SK-N-SH (cell line): ENCODE measurements around the gene COL23A1. TPM values are rescaled to one million over a fixed set of nuclear protein-coding genes. Genes with fewer than 3 reads are reported as not detected.
A peak's percentile ranks its signal among the peaks of the same experiment; 100 is the strongest.

Experiments used
- CTCF ChIA-PET: fragments of 300-600, 350-600 bp; formaldehyde crosslinking; extraction: SDS; loops from one replicate; lab custom pipeline; 2021; lab: Yijun Ruan, JAX
- POLR2A ChIA-PET: fragments of 350-600 bp; sonication (Branson Sonifier 250); formaldehyde crosslinking; extraction: SDS; loops from one replicate; lab custom pipeline; 2020; ENCODE audit warnings: antibody characterized with exemption, inconsistent platforms; lab: Yijun Ruan, JAX
- DNase-seq: peaks from one replicate; pipeline ENCODE4 v3.0.0; 2012
- H2AFZ ChIP-seq: fragments of 200-600 bp; sonication (generic); 2 replicates; pipeline ENCODE4 v1.8.1; 2016; ENCODE audit warnings: antibody characterized with exemption, mild to moderate bottlenecking, low read depth
- H3F3A ChIP-seq: fragments of 200-600 bp; sonication (generic); replicated peaks from 2 replicates; pipeline ENCODE3; 2016; ENCODE audit warnings: antibody characterized with exemption, mild to moderate bottlenecking; ENCODE audit not compliant: insufficient read depth
- H3K27ac ChIP-seq, 2 experiments: fragments of 200-500 bp in 1 of 2; fragments of 200-600 bp in 1 of 2; sonication (Bioruptor generic) in 1 of 2; sonication (generic), shearing (Covaris generic) in 1 of 2; 2 replicates each; pipeline versions ENCODE4 v1.5.1 to v1.6.1; 2014 to 2016; ENCODE audit warnings: low read depth in 2 of 2, inconsistent platforms in 1 of 2, low read length in 1 of 2, mild to moderate bottlenecking in 1 of 2, mixed read lengths in 1 of 2
- H3K27me3 ChIP-seq: fragments of 200-600 bp; sonication (generic), shearing (Covaris generic); 2 replicates; pipeline ENCODE4 v1.6.1; 2016; ENCODE audit warnings: mixed run types; ENCODE audit not compliant: insufficient read depth
- H3K36me3 ChIP-seq, 2 experiments: fragments of 200-500 bp in 1 of 2; fragments of 200-600 bp in 1 of 2; sonication (Bioruptor generic) in 1 of 2; sonication (generic) in 1 of 2; replicated peaks in 1 of 2; 2 replicates each; pipeline versions ENCODE3 to v1.5.1; 2014 to 2016; ENCODE audit warnings: low read length in 1 of 2, mild to moderate bottlenecking in 1 of 2; ENCODE audit not compliant: insufficient read depth in 2 of 2, control insufficient read depth in 1 of 2
- H3K4me1 ChIP-seq, 2 experiments: fragments of 200-500 bp in 1 of 2; fragments of 200-600 bp in 1 of 2; sonication (Bioruptor generic) in 1 of 2; sonication (generic), shearing (Covaris generic) in 1 of 2; 2 replicates each; pipeline versions ENCODE4 v1.5.1 to v1.6.1; 2014 to 2016; ENCODE audit warnings: low read depth in 1 of 2, low read length in 1 of 2, mixed run types in 1 of 2; ENCODE audit not compliant: insufficient read depth in 2 of 2, control insufficient read depth in 1 of 2
- H3K4me2 ChIP-seq: fragments of 200-600 bp; sonication (generic), shearing (Covaris generic); 2 replicates; pipeline ENCODE4 v1.6.1; 2017; ENCODE audit warnings: mixed run types
- H3K4me3 ChIP-seq, 2 experiments: fragments of 200-500 bp in 1 of 2; fragments of 200-600 bp in 1 of 2; sonication (Bioruptor generic) in 1 of 2; sonication (generic), shearing (Covaris generic) in 1 of 2; 2 replicates each; pipeline versions ENCODE4 v1.5.1 to v1.8.1; 2014 to 2016; ENCODE audit warnings: low read depth in 2 of 2, inconsistent platforms in 1 of 2, low read length in 1 of 2, mild to moderate bottlenecking in 1 of 2, mixed read lengths in 1 of 2, moderate library complexity in 1 of 2
- H3K79me2 ChIP-seq: fragments of 200-600 bp; sonication (generic); 2 replicates; pipeline ENCODE4 v1.8.1; 2017; ENCODE audit warnings: mild to moderate bottlenecking; ENCODE audit not compliant: insufficient read depth
- H3K9ac ChIP-seq: fragments of 200-600 bp; sonication (generic); 2 replicates; pipeline ENCODE4 v1.6.1; 2017; ENCODE audit warnings: mixed run types
- H3K9me2 ChIP-seq: fragments of 200-600 bp; sonication (generic); 2 replicates; pipeline ENCODE4 v1.6.1; 2017; ENCODE audit warnings: mixed run types
- H3K9me3 ChIP-seq: fragments of 200-600 bp; sonication (generic); 2 replicates; pipeline ENCODE4 v1.6.1; 2017; ENCODE audit warnings: mixed run types, mild to moderate bottlenecking, moderate library complexity
- H4K20me1 ChIP-seq: fragments of 200-600 bp; sonication (generic); 2 replicates; pipeline ENCODE4 v1.6.1; 2017; ENCODE audit warnings: mild to moderate bottlenecking, mixed run types; ENCODE audit not compliant: insufficient read depth
- FOXJ3 ChIP-seq: sonication (generic); formaldehyde crosslinking; IDR thresholded peaks from 2 replicates; pipeline ENCODE4 v1.5.1; 2020; ENCODE audit warnings: mild to moderate bottlenecking, missing genetic modification reagents
- GABPA ChIP-seq: IDR thresholded peaks from 2 replicates; pipeline ENCODE4 v1.4.0; 2012; ENCODE audit warnings: low read depth, mild to moderate bottlenecking
- MXI1 ChIP-seq: IDR thresholded peaks from 2 replicates; pipeline ENCODE4 v1.6.1; 2012; ENCODE audit warnings: mild to moderate bottlenecking, low read depth, low read length, improper control_type of control experiment
- WGBS: methylation state at CpG from one replicate; pipeline ENCODE4 v1.1.6; 2017; ENCODE audit warnings: low lambda C conversion rate; 5-methylcytosine and 5-hydroxymethylcytosine counted together
- polyA plus RNA-seq, 3 experiments: library from polyadenylated mRNA; depleted of rRNA; stranded (reverse); fragments of >200 nt; gene quantifications; 2 replicates each; pipeline ENCODE4 v1.2.3, GENCODE V29; 2012
- TF ChIP-seq, protein P1 (sequence below): IDR thresholded peaks from 2 replicates; pipeline ENCODE4; 2012
- TF ChIP-seq, protein P2 (sequence below): fragments of 200-600 bp; sonication (generic); IDR thresholded peaks from 2 replicates; pipeline ENCODE4 v1.6.1; 2017; ENCODE audit warnings: antibody characterized with exemption, mild to moderate bottlenecking, moderate library complexity

Gene COL23A1
- polyA plus RNA-seq, 1 of the 3 experiments (the other 2 are of a cell fraction) = 0.10 TPM

DNA sequence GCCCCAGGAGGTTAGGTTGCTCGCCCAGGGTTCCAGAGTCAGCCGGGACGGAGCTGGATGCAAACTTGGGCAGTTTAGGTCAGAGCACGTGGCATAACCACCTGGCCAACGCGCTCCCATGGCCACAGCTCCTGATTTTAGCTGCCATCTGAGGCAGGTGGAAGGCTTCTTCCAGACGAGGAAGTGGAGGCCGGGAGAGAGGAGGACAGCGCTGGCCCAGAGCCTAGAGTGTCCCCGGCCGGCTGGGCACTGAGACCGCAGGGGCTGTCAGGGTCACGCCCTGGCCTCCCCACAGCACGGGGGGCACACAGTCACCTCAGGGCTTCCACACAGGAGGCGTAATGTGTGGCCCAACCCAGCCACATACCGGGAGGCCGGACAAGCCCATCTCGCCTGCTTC lies 341.4 kb downstream of the COL23A1 start:
- peaks cover 0 to 20% of the 10 kb centered on the region in 2 experiments; a peak in 1 of 4 replicates for H3K4me1 ChIP-seq
- ChIA-PET POLR2A (no interaction called here), CTCF (interaction anchor here (1.1 to 3.2 kb wide), 3 partner anchors 12 to 342 kb away, joined by 3 to 19 read pairs (median 6); partner anchors contain the start of gene COL23A1)
- no peaks in the 10 kb centered on the region for H4K20me1 ChIP-seq
- no peaks in the 10 kb centered on the region for H3K36me3 ChIP-seq
- H3K9me3 ChIP-seq = no peaks in the 10 kb centered on the region
- 68% methylated on average over 4 of the region's 18 CpGs for whole genome bisulfite sequencing
- H3K79me2 ChIP-seq = no peaks in the 10 kb centered on the region
- H2AFZ ChIP-seq = no peak overlapping the region
- H3F3A ChIP-seq = no peaks in the 10 kb centered on the region
- DNase-seq = no peak
- H3K9ac ChIP-seq = no peak overlapping the region
- no peak for TF ChIP-seq MXI1
- TF ChIP-seq, protein P1, sequence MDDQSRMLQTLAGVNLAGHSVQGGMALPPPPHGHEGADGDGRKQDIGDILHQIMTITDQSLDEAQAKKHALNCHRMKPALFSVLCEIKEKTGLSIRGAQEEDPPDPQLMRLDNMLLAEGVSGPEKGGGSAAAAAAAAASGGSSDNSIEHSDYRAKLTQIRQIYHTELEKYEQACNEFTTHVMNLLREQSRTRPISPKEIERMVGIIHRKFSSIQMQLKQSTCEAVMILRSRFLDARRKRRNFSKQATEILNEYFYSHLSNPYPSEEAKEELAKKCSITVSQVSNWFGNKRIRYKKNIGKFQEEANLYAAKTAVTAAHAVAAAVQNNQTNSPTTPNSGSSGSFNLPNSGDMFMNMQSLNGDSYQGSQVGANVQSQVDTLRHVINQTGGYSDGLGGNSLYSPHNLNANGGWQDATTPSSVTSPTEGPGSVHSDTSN = no peak
- TF ChIP-seq GABPA = no peak
- TF ChIP-seq, protein P2, sequence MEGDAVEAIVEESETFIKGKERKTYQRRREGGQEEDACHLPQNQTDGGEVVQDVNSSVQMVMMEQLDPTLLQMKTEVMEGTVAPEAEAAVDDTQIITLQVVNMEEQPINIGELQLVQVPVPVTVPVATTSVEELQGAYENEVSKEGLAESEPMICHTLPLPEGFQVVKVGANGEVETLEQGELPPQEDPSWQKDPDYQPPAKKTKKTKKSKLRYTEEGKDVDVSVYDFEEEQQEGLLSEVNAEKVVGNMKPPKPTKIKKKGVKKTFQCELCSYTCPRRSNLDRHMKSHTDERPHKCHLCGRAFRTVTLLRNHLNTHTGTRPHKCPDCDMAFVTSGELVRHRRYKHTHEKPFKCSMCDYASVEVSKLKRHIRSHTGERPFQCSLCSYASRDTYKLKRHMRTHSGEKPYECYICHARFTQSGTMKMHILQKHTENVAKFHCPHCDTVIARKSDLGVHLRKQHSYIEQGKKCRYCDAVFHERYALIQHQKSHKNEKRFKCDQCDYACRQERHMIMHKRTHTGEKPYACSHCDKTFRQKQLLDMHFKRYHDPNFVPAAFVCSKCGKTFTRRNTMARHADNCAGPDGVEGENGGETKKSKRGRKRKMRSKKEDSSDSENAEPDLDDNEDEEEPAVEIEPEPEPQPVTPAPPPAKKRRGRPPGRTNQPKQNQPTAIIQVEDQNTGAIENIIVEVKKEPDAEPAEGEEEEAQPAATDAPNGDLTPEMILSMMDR = no peak
- H3K27ac ChIP-seq = no peak overlapping the region
- H3K4me3 ChIP-seq = no peak overlapping the region
- no peaks in the 10 kb centered on the region for H3K9me2 ChIP-seq
- no peak overlapping the region for H3K4me2 ChIP-seq
- no peaks in the 10 kb centered on the region for H3K27me3 ChIP-seq

DNA sequence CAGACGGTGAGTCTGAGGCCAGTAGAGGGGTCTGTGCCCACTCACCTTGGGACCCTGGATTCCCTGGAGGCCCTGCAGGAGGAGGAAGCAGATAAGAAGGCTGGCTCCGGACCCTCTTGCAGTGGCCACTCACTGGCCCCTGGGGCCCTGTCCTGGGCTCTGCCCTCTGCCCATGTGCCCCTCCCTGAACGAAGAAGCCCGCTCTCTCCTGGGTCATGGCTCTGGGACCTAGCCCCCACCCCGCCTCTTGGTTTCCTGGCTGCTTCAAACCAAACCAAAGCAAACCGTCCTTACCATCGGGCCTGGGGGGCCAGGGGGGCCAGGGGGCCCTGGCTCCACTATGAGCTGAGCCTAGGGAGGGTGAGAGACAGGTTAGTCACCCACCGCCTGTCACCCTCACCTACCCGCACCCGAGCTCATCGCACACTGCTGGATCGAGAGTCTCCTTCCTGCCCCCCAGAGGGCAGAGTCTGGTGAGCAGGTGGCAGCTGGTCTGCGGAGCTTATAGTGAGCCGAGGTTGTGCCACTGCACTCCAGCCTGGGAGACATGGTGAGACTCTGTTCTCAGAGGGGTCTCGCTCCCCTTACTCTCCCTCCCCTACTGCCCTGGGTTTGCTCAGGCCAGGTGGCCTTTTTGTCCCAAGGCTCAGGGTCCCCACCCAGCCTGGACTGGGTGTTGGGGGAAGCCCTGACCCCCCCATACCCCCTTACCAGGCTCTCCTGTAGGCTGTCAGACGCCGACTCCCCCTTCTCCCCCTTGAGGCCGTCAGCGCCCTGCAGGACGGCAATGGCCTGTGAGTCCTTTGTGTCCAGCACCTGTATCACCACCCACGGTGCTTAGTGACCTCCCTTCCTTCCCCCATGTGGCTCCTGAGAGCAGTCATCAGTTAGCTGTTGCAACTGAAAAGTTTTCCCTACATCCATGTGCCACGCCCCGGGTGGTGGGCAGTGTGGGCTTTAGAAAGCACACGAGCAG lies 342.4 kb downstream of the COL23A1 start:
- CTCF ChIA-PET = interaction anchor here (0.7 to 3.2 kb wide), 7 partner anchors 10 to 342 kb away, joined by 3 to 19 read pairs (median 3); partner anchors contain the start of gene COL23A1
- DNase-seq = peak; percentile 37
- Histone ChIP-seq H3K27me3 (no peaks in the 10 kb centered on the region), H3K9ac (no peak overlapping the region), H4K20me1 (no peaks in the 10 kb centered on the region), H3K4me2 (no peak overlapping the region), H3K9me2 (no peaks in the 10 kb centered on the region), H2AFZ (no peak overlapping the region), H3K4me1 (peaks cover 0 to 20% of the 10 kb centered on the region in 2 experiments; a peak in 1 of 4 replicates), H3K9me3 (no peaks in the 10 kb centered on the region), H3F3A (no peaks in the 10 kb centered on the region), H3K4me3 (no peak overlapping the region), H3K27ac (no peak overlapping the region), H3K36me3 (no peaks in the 10 kb centered on the region), H3K79me2 (no peaks in the 10 kb centered on the region)
- POLR2A ChIA-PET = no interaction called here
- WGBS = 20% methylated on average over 2 of the region's 24 CpGs
- TF ChIP-seq FOXJ3 (CRISPR knock-in tag) = no peak
